Hepatocyte (in vitro differentiated cells): ENCODE results near the gene SLC7A10.

Source experiments
- CTCF ChIP-seq: fragments of 200-600 bp; sonication (generic); IDR thresholded peaks from 2 replicates; pipeline ENCODE4 v1.5.1; 2016; ENCODE audit warnings: antibody characterized with exemption, mild to moderate bottlenecking; ENCODE audit not compliant: poor library complexity
- EZH2 ChIP-seq: fragments of 200-600 bp; sonication (generic); IDR thresholded peaks from 2 replicates; pipeline ENCODE4 v1.6.1; 2016; ENCODE audit warnings: antibody characterized with exemption, mild to moderate bottlenecking, borderline replicate concordance

GRCh38 chr19:33220115-33220514 lies 5.5 kb downstream of the SLC7A10 start:
- TF ChIP-seq CTCF = no peak
- no peak for TF ChIP-seq EZH2
